DOHH2 (cell line): ENCODE results near the gene UBFD1.

Experiments
- H3F3A ChIP-seq: fragments of 200-600 bp; sonication (generic), shearing (Covaris generic); 2 replicates; pipeline ENCODE4 v1.6.0; 2016; ENCODE audit warnings: antibody characterized with exemption, mild to moderate bottlenecking; ENCODE audit not compliant: control insufficient read depth, insufficient read depth
- H3K27ac ChIP-seq: fragments of 200-600 bp; sonication (generic); 2 replicates; pipeline ENCODE4 v1.5.1; 2014; ENCODE audit warnings: low read depth, mild to moderate bottlenecking, low read length, moderate library complexity
- H3K27me3 ChIP-seq: fragments of 200-600 bp; sonication (generic); 2 replicates; pipeline ENCODE4 v1.6.1; 2014; ENCODE audit warnings: mild to moderate bottlenecking, low read length, mixed read lengths; ENCODE audit not compliant: control insufficient read depth
- H3K36me3 ChIP-seq: fragments of 200-600 bp; sonication (generic); 2 replicates; pipeline ENCODE4 v1.6.1; 2014; ENCODE audit warnings: mild to moderate bottlenecking, low read length, moderate library complexity, mixed read lengths; ENCODE audit not compliant: control insufficient read depth
- H3K4me1 ChIP-seq: fragments of 200-600 bp; sonication (generic); 2 replicates; pipeline ENCODE4 v1.6.1; 2014; ENCODE audit warnings: mild to moderate bottlenecking, low read length, mixed read lengths; ENCODE audit not compliant: control insufficient read depth
- H3K4me2 ChIP-seq: fragments of 200-600 bp; sonication (generic); 2 replicates; pipeline ENCODE4 v1.6.0; 2014; ENCODE audit warnings: mild to moderate bottlenecking, low read length, moderate library complexity
- H3K4me3 ChIP-seq: fragments of 200-600 bp; sonication (generic); 2 replicates; pipeline ENCODE4 v1.5.1; 2014; ENCODE audit warnings: mild to moderate bottlenecking, low read length, mixed read lengths
- H3K79me2 ChIP-seq: fragments of 200-600 bp; sonication (generic); 2 replicates; pipeline ENCODE4 v1.6.1; 2014; ENCODE audit warnings: mild to moderate bottlenecking, low read length, mixed read lengths; ENCODE audit not compliant: control insufficient read depth
- H3K9me2 ChIP-seq: fragments of 200-600 bp; sonication (generic); replicated peaks from 2 replicates; pipeline ENCODE4 v1.6.1; 2014; ENCODE audit warnings: mild to moderate bottlenecking, low read length, mixed read lengths; ENCODE audit not compliant: control insufficient read depth
- H3K9me3 ChIP-seq: fragments of 200-600 bp; sonication (generic); 2 replicates; pipeline ENCODE4 v1.6.1; 2014; ENCODE audit warnings: antibody characterized with exemption, low read length, mixed read lengths; ENCODE audit not compliant: control insufficient read depth, insufficient read depth
- H4K20me1 ChIP-seq: fragments of 200-600 bp; sonication (generic); 2 replicates; pipeline ENCODE4 v1.6.0; 2014; ENCODE audit warnings: low read depth, mild to moderate bottlenecking, antibody characterized with exemption, low read length, moderate library complexity; ENCODE audit not compliant: control insufficient read depth, insufficient read depth
- CTCF ChIP-seq: fragments of 200-600 bp; sonication (generic); IDR thresholded peaks from one replicate; pipeline ENCODE4 v1.5.1; 2014; ENCODE audit warnings: antibody characterized with exemption, mild to moderate bottlenecking, low read depth, low read length; ENCODE audit not compliant: poor library complexity, severe bottlenecking
- EZH2phosphoT487 ChIP-seq: fragments of 200-600 bp; sonication (generic); IDR thresholded peaks from 2 replicates; pipeline ENCODE4 v1.6.1; 2017; ENCODE audit warnings: borderline replicate concordance, mild to moderate bottlenecking, antibody characterized with exemption, low read length, moderate library complexity, mixed read lengths

Gene UBFD1

DNA sequence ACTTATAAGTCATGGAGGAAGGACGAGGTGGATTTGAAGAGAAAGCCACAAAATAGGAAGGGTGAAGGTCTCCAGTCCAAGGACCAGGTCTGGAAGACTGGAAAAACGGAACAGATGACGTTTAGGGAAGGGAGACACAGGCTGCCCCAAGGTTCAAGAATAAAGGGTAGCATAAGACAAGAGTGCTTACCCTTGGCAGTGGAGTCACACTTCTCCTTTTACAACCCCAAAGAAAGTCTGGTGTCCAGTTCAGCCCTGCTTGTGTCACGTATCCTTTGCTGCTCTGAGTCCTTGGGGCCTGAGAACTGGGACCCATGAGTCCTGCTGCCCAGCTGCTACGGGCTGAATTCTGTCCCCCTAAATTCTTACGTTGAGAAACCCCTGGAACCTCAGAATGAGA, 34.2 kb upstream of the UBFD1 start:
- Histone ChIP-seq H3F3A (peaks cover 45% of the 10 kb centered on the region), H3K9me3 (peaks cover 6% of the 10 kb centered on the region), H4K20me1 (no peaks in the 10 kb centered on the region), H3K27ac (peak overlapping the region; percentile 100), H3K36me3 (peaks cover 63% of the 10 kb centered on the region), H3K4me3 (no peak overlapping the region), H3K9me2 (no peaks in the 10 kb centered on the region), H3K4me1 (peaks cover 60% of the 10 kb centered on the region), H3K4me2 (no peak overlapping the region), H3K27me3 (no peaks in the 10 kb centered on the region), H3K79me2 (peaks cover 4% of the 10 kb centered on the region; the same call in 1 of the 2 replicates)
- no peak for TF ChIP-seq CTCF
- no peak for TF ChIP-seq EZH2phosphoT487

DNA sequence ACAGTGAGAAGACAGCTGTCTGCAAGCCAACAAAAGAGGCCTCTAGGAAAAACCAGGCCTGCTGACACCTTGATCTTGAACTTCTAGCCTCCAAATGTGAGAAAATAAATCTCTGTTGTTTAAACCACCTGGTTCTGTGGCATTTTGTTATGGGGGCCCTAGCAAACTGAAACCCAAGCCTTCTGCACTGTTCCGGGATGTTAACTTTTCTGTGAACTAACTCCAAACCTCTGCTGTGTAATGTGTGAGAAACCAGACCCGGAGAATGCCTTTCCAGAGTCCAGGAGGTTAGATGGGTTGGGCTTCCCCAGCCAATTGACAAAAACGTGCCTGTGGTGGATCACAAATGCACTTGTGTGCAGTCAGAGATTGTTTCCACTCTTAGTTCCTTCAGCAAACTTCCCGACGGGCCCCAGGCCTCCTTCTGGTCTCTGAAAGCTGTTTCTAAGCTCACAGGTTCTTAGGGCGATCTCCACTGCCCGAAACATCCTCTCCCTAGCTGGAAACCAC, 33.6 kb upstream of the UBFD1 start:
- Histone ChIP-seq H3K4me3 (no peak overlapping the region), H3K27ac (peak overlapping the region; percentile 100), H3K79me2 (peaks cover 4% of the 10 kb centered on the region; the same call in 1 of the 2 replicates), H3K9me2 (no peaks in the 10 kb centered on the region), H3K4me1 (peaks cover 54% of the 10 kb centered on the region), H3K9me3 (peaks cover 6% of the 10 kb centered on the region), H3K27me3 (no peaks in the 10 kb centered on the region), H4K20me1 (no peaks in the 10 kb centered on the region), H3K4me2 (no peak overlapping the region), H3K36me3 (peaks cover 69% of the 10 kb centered on the region), H3F3A (peaks cover 42% of the 10 kb centered on the region)
- no peak for TF ChIP-seq CTCF
- TF ChIP-seq EZH2phosphoT487, result no peak

GRCh38 chr16:23524886-23525285, 32.6 kb upstream of the UBFD1 start:
- Histone ChIP-seq H3K27ac (no peak overlapping the region), H3F3A (peaks cover 32% of the 10 kb centered on the region), H3K4me1 (peaks cover 44% of the 10 kb centered on the region), H3K9me2 (no peaks in the 10 kb centered on the region), H4K20me1 (no peaks in the 10 kb centered on the region), H3K36me3 (peaks cover 70% of the 10 kb centered on the region), H3K27me3 (no peaks in the 10 kb centered on the region), H3K4me3 (no peak overlapping the region), H3K4me2 (no peak overlapping the region), H3K9me3 (peaks cover under 1% of the 10 kb centered on the region; the same call in 1 of the 2 replicates), H3K79me2 (peaks cover 4% of the 10 kb centered on the region; the same call in 1 of the 2 replicates)
- TF ChIP-seq EZH2phosphoT487 (no peak), CTCF (no peak)
